H9 (cell line): ENCODE measurements around the gene RILPL1. TPM values are rescaled to one million over a fixed set of nuclear protein-coding genes. Genes with fewer than 3 reads are reported as not detected.

Experiments used
- DNase-seq: peaks from one replicate; pipeline ENCODE4 v3.0.0-alpha.2; 2017
- H2AFZ ChIP-seq: one replicate; pipeline ENCODE4 v1.6.1; 2013; ENCODE audit warnings: mild to moderate bottlenecking, low read length, control low read depth, moderate library complexity
- H2AK5ac ChIP-seq: 2 replicates; pipeline ENCODE4 v1.6.1; 2013; ENCODE audit warnings: low read length, control low read depth, mixed read lengths; ENCODE audit not compliant: insufficient read length
- H2BK120ac ChIP-seq: one replicate; pipeline ENCODE4 v1.6.1; 2013; ENCODE audit warnings: low read depth, mild to moderate bottlenecking, low read length, control low read depth, inconsistent platforms; ENCODE audit not compliant: poor library complexity, severe bottlenecking
- H2BK12ac ChIP-seq: 2 replicates; pipeline ENCODE4 v1.6.1; 2013; ENCODE audit warnings: low read length, control low read depth, mixed read lengths, low read depth; ENCODE audit not compliant: insufficient read length
- H2BK15ac ChIP-seq: 2 replicates; pipeline ENCODE4 v1.6.1; 2013; ENCODE audit warnings: low read depth, low read length, control low read depth
- H2BK20ac ChIP-seq: one replicate; pipeline ENCODE4 v1.6.1; 2013; ENCODE audit warnings: low read depth, mild to moderate bottlenecking, low read length, control low read depth, inconsistent platforms; ENCODE audit not compliant: poor library complexity, severe bottlenecking
- H2BK5ac ChIP-seq: 2 replicates; pipeline ENCODE4 v1.6.1; 2013; ENCODE audit warnings: low read length, control low read depth, mixed read lengths; ENCODE audit not compliant: insufficient read length
- H3K14ac ChIP-seq: 2 replicates; pipeline ENCODE4 v1.6.1; 2013; ENCODE audit warnings: low read length, control low read depth; ENCODE audit not compliant: insufficient read depth
- H3K18ac ChIP-seq: 2 replicates; pipeline ENCODE4 v1.6.1; 2013; ENCODE audit warnings: low read depth, mild to moderate bottlenecking, mixed read lengths, low read length, control low read depth; ENCODE audit not compliant: insufficient read length
- H3K23ac ChIP-seq: 2 replicates; pipeline ENCODE4 v1.6.1; 2013; ENCODE audit warnings: low read length, control low read depth, mixed read lengths, low read depth; ENCODE audit not compliant: insufficient read length
- H3K23me2 ChIP-seq: 2 replicates; pipeline ENCODE4 v1.6.1; 2013; ENCODE audit warnings: low read depth, mild to moderate bottlenecking, mixed read lengths, low read length, control low read depth; ENCODE audit not compliant: insufficient read length, poor library complexity, severe bottlenecking
- H3K27ac ChIP-seq: 2 replicates; pipeline ENCODE4 v1.5.1; 2013; ENCODE audit warnings: low read length, control low read depth, mixed read lengths, low read depth; ENCODE audit not compliant: insufficient read length
- H3K27me3 ChIP-seq: 2 replicates; pipeline ENCODE4 v1.6.1; 2013; ENCODE audit warnings: low read length, control low read depth, inconsistent platforms; ENCODE audit not compliant: insufficient read depth
- H3K4ac ChIP-seq: 2 replicates; pipeline ENCODE4 v1.6.1; 2013; ENCODE audit warnings: low read depth, mild to moderate bottlenecking, control low read depth, inconsistent platforms, low read length, moderate library complexity
- H3K4me1 ChIP-seq: 2 replicates; pipeline ENCODE4 v1.6.1; 2013; ENCODE audit warnings: low read length, control low read depth, inconsistent platforms; ENCODE audit not compliant: insufficient read depth
- H3K4me2 ChIP-seq: 2 replicates; pipeline ENCODE4 v1.6.1; 2013; ENCODE audit warnings: low read length, control low read depth, mixed read lengths; ENCODE audit not compliant: insufficient read length, insufficient read depth
- H3K56ac ChIP-seq: 2 replicates; pipeline ENCODE4 v1.6.1; 2013; ENCODE audit warnings: low read depth, mild to moderate bottlenecking, mixed read lengths, low read length, control low read depth; ENCODE audit not compliant: insufficient read length
- H3K79me1 ChIP-seq: 2 replicates; pipeline ENCODE4 v1.6.1; 2013; ENCODE audit warnings: low read depth, mild to moderate bottlenecking, moderate library complexity, low read length, control low read depth, inconsistent platforms; ENCODE audit not compliant: insufficient read depth, poor library complexity, severe bottlenecking
- H3K79me2 ChIP-seq: 2 replicates; pipeline ENCODE4 v1.6.1; 2013; ENCODE audit warnings: low read length, control low read depth, inconsistent platforms; ENCODE audit not compliant: insufficient read depth
- H3K9ac ChIP-seq: 2 replicates; pipeline ENCODE4 v1.6.1; 2013; ENCODE audit warnings: low read length, control low read depth, mixed read lengths; ENCODE audit not compliant: insufficient read length; ENCODE audit errors: extremely low read depth
- H3K9me3 ChIP-seq: one replicate; pipeline ENCODE4 v1.6.1; 2013; ENCODE audit warnings: low read depth, low read length, inconsistent platforms; ENCODE audit not compliant: control insufficient read depth
- H3T11ph ChIP-seq: one replicate; pipeline ENCODE4 v1.6.1; 2013; ENCODE audit warnings: mild to moderate bottlenecking, low read length, control low read depth, inconsistent platforms
- H4K20me1 ChIP-seq: one replicate; pipeline ENCODE4 v1.6.1; 2013; ENCODE audit not compliant: control insufficient read depth, insufficient read length, insufficient read depth
- H4K5ac ChIP-seq: 2 replicates; pipeline ENCODE4 v1.6.1; 2013; ENCODE audit warnings: low read depth, mild to moderate bottlenecking, mixed read lengths, low read length, control low read depth; ENCODE audit not compliant: insufficient read length
- H4K8ac ChIP-seq: replicated peaks from 2 replicates; pipeline ENCODE4 v1.6.1; 2013; ENCODE audit warnings: low read length, control low read depth, mixed read lengths, low read depth; ENCODE audit not compliant: insufficient read length
- H4K91ac ChIP-seq: 2 replicates; pipeline ENCODE4 v1.6.1; 2013; ENCODE audit warnings: low read depth, mild to moderate bottlenecking, moderate library complexity, mixed read lengths, low read length, control low read depth; ENCODE audit not compliant: insufficient read length
- H3K27ac Mint-ChIP-seq, 3 experiments: 2 replicates in 2 of 3; 3 replicates in 1 of 3; pipeline ENCODE4 v1.8.0; 2020 to 2021; ENCODE audit warnings: mixed read lengths in 3 of 3, mild to moderate bottlenecking in 1 of 3, moderate library complexity in 1 of 3
- H3K27me3 Mint-ChIP-seq: 2 replicates; pipeline ENCODE4 v1.8.0; 2021; ENCODE audit warnings: low read depth, mild to moderate bottlenecking, moderate library complexity, mixed read lengths
- H3K36me3 Mint-ChIP-seq, 3 experiments: 2 replicates in 2 of 3; 3 replicates in 1 of 3; pipeline ENCODE4 v1.8.0; 2020 to 2021; ENCODE audit warnings: low read depth in 3 of 3, mixed read lengths in 3 of 3; ENCODE audit not compliant: insufficient read depth in 1 of 3
- H3K4me1 Mint-ChIP-seq, 2 experiments: 2 replicates each; pipeline ENCODE4 v1.8.0; 2020; ENCODE audit warnings: mixed read lengths in 2 of 2
- H3K4me3 Mint-ChIP-seq, 2 experiments: 2 replicates in 1 of 2; 3 replicates in 1 of 2; pipeline ENCODE4 v1.8.0; 2020 to 2021; ENCODE audit warnings: mild to moderate bottlenecking in 2 of 2, mixed read lengths in 2 of 2, moderate library complexity in 1 of 2
- H3K9me3 Mint-ChIP-seq, 2 experiments: 2 replicates in 1 of 2; 3 replicates in 1 of 2; pipeline ENCODE4 v1.8.0; 2020; ENCODE audit warnings: mild to moderate bottlenecking in 2 of 2, mixed read lengths in 2 of 2, moderate library complexity in 1 of 2
- CTCF ChIP-seq: fragments of 200-600 bp; sonication (generic); conservative IDR thresholded peaks from 3 replicates; pipeline ENCODE4 v1.8.0; 2021; ENCODE audit warnings: antibody characterized with exemption, mild to moderate bottlenecking
- WGBS: extraction: QIAGEN DNeasy Blood & Tissue Kit; methylation state at CpG from one replicate; pipeline ENCODE4 v1.1.7; 2013; ENCODE audit warnings: missing lambda C conversion rate, low lambda C conversion rate, mixed read lengths; ENCODE audit not compliant: insufficient read length; ENCODE audit errors: extremely low coverage; 5-methylcytosine and 5-hydroxymethylcytosine counted together
- total RNA-seq: library from RNA; stranded (reverse); gene quantifications from 2 replicates; pipeline ENCODE4 v1.2.1, GENCODE V29; 2021

Gene RILPL1
- total RNA-seq, 1 experiment from 2014 or later = 8.1 TPM

GRCh38 chr12:123472438-123472849 is 61.1 kb downstream of the RILPL1 start:
- no peak overlapping the region for H2AFZ ChIP-seq
- no peak overlapping the region for H4K5ac ChIP-seq
- no peaks in the 10 kb centered on the region for H3K27me3 ChIP-seq
- Mint-ChIP-seq H3K36me3 (peaks cover 2 to 21% (median 21%) of the 10 kb centered on the region in 3 experiments; a peak in 5 of 7 replicates), H3K4me1 (no peaks in the 10 kb centered on the region), H3K9me3 (no peaks in the 10 kb centered on the region), H3K27ac (no peak overlapping the region; a peak in 1 of 7 replicates), H3K4me3 (no peak overlapping the region), H3K27me3 (no peaks in the 10 kb centered on the region)
- H4K91ac ChIP-seq = no peak overlapping the region
- H3K4me1 ChIP-seq = no peaks in the 10 kb centered on the region
- no peak overlapping the region for H3K27ac ChIP-seq
- H3K79me1 ChIP-seq = no peaks in the 10 kb centered on the region
- H4K20me1 ChIP-seq = no peaks in the 10 kb centered on the region
- no peak overlapping the region for H2BK120ac ChIP-seq
- no peaks in the 10 kb centered on the region for H3K9me3 ChIP-seq
- no peak overlapping the region for H3K9ac ChIP-seq
- TF ChIP-seq CTCF = no peak
- DNase-seq = no peak
- H3K4me2 ChIP-seq = no peak overlapping the region
- no peak overlapping the region for H2BK5ac ChIP-seq
- H3K18ac ChIP-seq = no peak overlapping the region
- no peak overlapping the region for H3K23ac ChIP-seq
- H4K8ac ChIP-seq = no peak overlapping the region
- no peaks in the 10 kb centered on the region for H3K79me2 ChIP-seq
- no peak overlapping the region for H3K4ac ChIP-seq
- H3K56ac ChIP-seq = no peak overlapping the region
- no CpG with 5 or more reads among the region's 12 CpGs for WGBS
- H3K23me2 ChIP-seq = no peaks in the 10 kb centered on the region
- H2AK5ac ChIP-seq = no peak overlapping the region
- no peak overlapping the region for H3T11ph ChIP-seq
- H2BK15ac ChIP-seq = no peak overlapping the region
- no peak overlapping the region for H2BK20ac ChIP-seq
- H2BK12ac ChIP-seq = no peak overlapping the region
- H3K14ac ChIP-seq = no peak overlapping the region
